HCT116 (cell line): ENCODE measurements around the gene RAI14. TPM values are rescaled to one million over a fixed set of nuclear protein-coding genes. Genes with fewer than 3 reads are reported as not detected.
A peak's percentile ranks its signal among the peaks of the same experiment; 100 is the strongest.

ENCODE experiments used
- ATAC-seq: fragments of 200-7000 bp; cut with Tn5 transposase; 2 replicates; pipeline ENCODE4 v1.9.1; 2020; ENCODE audit warnings: mild to moderate bottlenecking, moderate library complexity
- BruUV-seq: library from RNA; stranded (reverse); fragments of 400-500 nt; replicated peaks from 2 replicates; lab custom pipeline; 2021; lab: Mats Ljungman, UMichigan
- CTCF ChIA-PET: fragments of 300-600 bp; sonication (Branson Sonifier 250); formaldehyde crosslinking; loops from one replicate; lab custom pipeline; 2021; ENCODE audit warnings: antibody characterized with exemption; lab: Charles Lee
- POLR2A ChIA-PET: fragments of 300-600, 350-600 bp; sonication (Branson Sonifier 250); formaldehyde crosslinking; loops from one replicate; lab custom pipeline; 2021; ENCODE audit warnings: antibody characterized with exemption; lab: Charles Lee
- RAD21 ChIA-PET, 2 experiments: fragments of 300-600 bp; sonication (Branson Sonifier 250); formaldehyde crosslinking; loops; one replicate each; lab custom pipeline; 2023; ENCODE audit warnings: low total read pairs in 2 of 2; ENCODE audit not compliant: uncharacterized antibody in 2 of 2, unreplicated experiment in 2 of 2, low non-redundant PET in 1 of 2; lab: Charles Lee
- DNase-seq: peaks from one replicate; pipeline ENCODE4 v3.0.0-alpha.2; 2010; ENCODE audit warnings: low read depth, low spot score
- H2AFZ ChIP-seq: fragments of 200-600 bp; shearing (Covaris generic), sonication (generic); 2 replicates; pipeline ENCODE4 v1.6.1; 2017; ENCODE audit warnings: low read depth, mixed run types, mixed read lengths, antibody characterized with exemption, low read length; ENCODE audit not compliant: poor library complexity, severe bottlenecking
- H3K27ac ChIP-seq: 2 replicates; pipeline ENCODE4 v1.5.1; 2012; ENCODE audit warnings: low read depth, low read length
- H3K27me3 ChIP-seq: fragments of 200-600 bp; sonication (generic); 2 replicates; pipeline ENCODE4 v1.6.1; 2016; ENCODE audit warnings: mixed run types, low read length, mixed read lengths; ENCODE audit not compliant: insufficient read depth
- H3K36me3 ChIP-seq, 2 experiments: fragments of 200-500 bp in 1 of 2; fragments of 200-600 bp in 1 of 2; sonication (Bioruptor generic) in 1 of 2; sonication (generic) in 1 of 2; 2 replicates each; pipeline versions ENCODE4 v1.5.1 to v1.6.1; 2014 to 2016; ENCODE audit warnings: low read length in 2 of 2, inconsistent platforms in 1 of 2, mixed read lengths in 1 of 2, mixed run types in 1 of 2; ENCODE audit not compliant: insufficient read depth in 2 of 2, control insufficient read depth in 1 of 2
- H3K4me1 ChIP-seq, 2 experiments: fragments of 200-600 bp in 1 of 2; sonication (generic) in 1 of 2; 2 replicates each; pipeline versions ENCODE4 v1.5.1 to v1.6.1; 2012 to 2017; ENCODE audit warnings: low read length in 2 of 2, inconsistent platforms in 1 of 2, mild to moderate bottlenecking in 1 of 2, mixed read lengths in 1 of 2, mixed run types in 1 of 2, moderate library complexity in 1 of 2; ENCODE audit not compliant: insufficient read depth in 2 of 2, control insufficient read depth in 1 of 2
- H3K4me2 ChIP-seq: fragments of 200-600 bp; sonication (generic); 2 replicates; pipeline ENCODE4 v1.6.1; 2017; ENCODE audit warnings: mixed run types, low read length, mixed read lengths
- H3K4me3 ChIP-seq, 2 experiments: fragments of 200-600 bp in 1 of 2; sonication (generic) in 1 of 2; replicated peaks in 1 of 2; 2 replicates each; pipeline ENCODE4 v1.5.1; 2011 to 2016; ENCODE audit warnings: low read length in 2 of 2, control low read depth in 1 of 2, low read depth in 1 of 2, mild to moderate bottlenecking in 1 of 2, mixed read lengths in 1 of 2, mixed run types in 1 of 2
- H3K79me2 ChIP-seq: fragments of 200-600 bp; sonication (generic); 2 replicates; pipeline ENCODE4 v1.6.1; 2017; ENCODE audit warnings: mild to moderate bottlenecking, mixed run types, low read length, moderate library complexity, mixed read lengths; ENCODE audit not compliant: insufficient read depth
- H3K9ac ChIP-seq: fragments of 200-600 bp; sonication (generic); 2 replicates; pipeline ENCODE4 v1.6.1; 2016; ENCODE audit warnings: low read length, mixed read lengths
- H3K9me2 ChIP-seq: fragments of 200-600 bp; sonication (generic), shearing (Covaris generic); 2 replicates; pipeline ENCODE4 v1.6.1; 2017; ENCODE audit warnings: mixed run types, mild to moderate bottlenecking, moderate library complexity; ENCODE audit not compliant: insufficient read depth
- H3K9me3 ChIP-seq, 2 experiments: fragments of 200-500 bp in 1 of 2; fragments of 200-600 bp in 1 of 2; sonication (Bioruptor generic) in 1 of 2; sonication (generic) in 1 of 2; 2 replicates each; pipeline ENCODE4 v1.6.1; 2014 to 2017; ENCODE audit warnings: low read length in 2 of 2, mixed read lengths in 2 of 2, inconsistent platforms in 1 of 2, low read depth in 1 of 2, mild to moderate bottlenecking in 1 of 2, mixed run types in 1 of 2, moderate library complexity in 1 of 2; ENCODE audit not compliant: control insufficient read depth in 1 of 2, insufficient read depth in 1 of 2
- H4K20me1 ChIP-seq: fragments of 200-600 bp; sonication (generic), shearing (Covaris generic); 2 replicates; pipeline ENCODE4 v1.6.1; 2017; ENCODE audit warnings: mixed run types, mild to moderate bottlenecking, moderate library complexity; ENCODE audit not compliant: insufficient read depth
- CTCF ChIP-seq, 3 experiments: fragments of 200-600 bp in 1 of 3; sonication (generic) in 1 of 3; IDR thresholded peaks in 2 of 3; conservative IDR thresholded peaks in 1 of 3; 2 replicates each; pipeline ENCODE4 v1.5.1; 2012 to 2017; ENCODE audit warnings: low read depth in 2 of 3, low read length in 2 of 3, antibody characterized with exemption in 1 of 3, borderline replicate concordance in 1 of 3, control low read depth in 1 of 3, mild to moderate bottlenecking in 1 of 3, mixed read lengths in 1 of 3, mixed run types in 1 of 3, moderate library complexity in 1 of 3; ENCODE audit not compliant: insufficient read depth in 1 of 3
- EGR1 ChIP-seq: IDR thresholded peaks from 2 replicates; pipeline ENCODE4 v1.6.1; 2012; ENCODE audit warnings: low read depth
- EZH2 ChIP-seq: fragments of 200-600 bp; sonication (generic); IDR thresholded peaks from 2 replicates; pipeline ENCODE4 v1.6.1; 2017; ENCODE audit warnings: antibody characterized with exemption, mixed run types
- FOSL1 ChIP-seq: IDR thresholded peaks from 2 replicates; pipeline ENCODE4 v1.6.1; 2012; ENCODE audit warnings: low read depth
- MAX ChIP-seq: IDR thresholded peaks from 2 replicates; pipeline ENCODE4 v1.6.1; 2012
- POLR2A ChIP-seq: IDR thresholded peaks from 2 replicates; pipeline ENCODE4 v1.7.0; 2011; ENCODE audit warnings: borderline replicate concordance; ENCODE audit not compliant: insufficient read depth, insufficient read length; ENCODE audit errors: extremely low read depth
- POLR2AphosphoS5 ChIP-seq: IDR thresholded peaks from 2 replicates; pipeline ENCODE4 v1.6.1; 2011; ENCODE audit warnings: mild to moderate bottlenecking, low read depth, low read length, moderate library complexity
- REST ChIP-seq: IDR thresholded peaks from 2 replicates; pipeline ENCODE4 v1.6.1; 2012; ENCODE audit warnings: low read depth
- SP1 ChIP-seq: IDR thresholded peaks from 2 replicates; pipeline ENCODE4 v1.6.1; 2012; ENCODE audit warnings: low read depth
- SRF ChIP-seq: IDR thresholded peaks from 2 replicates; pipeline ENCODE4 v1.6.1; 2012; ENCODE audit warnings: low read depth
- TCF7L2 ChIP-seq: IDR thresholded peaks from 2 replicates; pipeline ENCODE4 v1.7.0; 2011; ENCODE audit warnings: borderline replicate concordance, inconsistent platforms; ENCODE audit not compliant: insufficient read depth, insufficient read length; ENCODE audit errors: extremely low read depth
- ZBTB33 ChIP-seq: IDR thresholded peaks from 2 replicates; pipeline ENCODE4 v1.6.1; 2011; ENCODE audit warnings: mild to moderate bottlenecking, low read length, moderate library complexity; ENCODE audit not compliant: insufficient replicate concordance; ENCODE audit errors: extremely low read depth
- ZFX ChIP-seq: fragments of 450-650 bp; IDR thresholded peaks from 2 replicates; pipeline ENCODE4 v1.6.1; 2017
- intact Hi-C: fragments of 100-400 bp; cut with micrococcal nuclease; formaldehyde crosslinking; loops from 2 replicates; pipeline ENCODE4 v1.10.0; 2022
- total RNA-seq: library from RNA; stranded (reverse); gene quantifications from one replicate; pipeline ENCODE4 v1.2.1, GENCODE V29; 2021; ENCODE audit not compliant: unreplicated experiment

The RAI14 gene
- total RNA-seq, 1 experiment from 2014 or later: 47.9 TPM

- ATAC-seq (no peak), DNase-seq (no peak)
- no peak overlapping the region for H3K27ac ChIP-seq
- no peaks in the 10 kb centered on the region; a peak in 2 of 4 replicates for H3K36me3 ChIP-seq
- H3K9me3 ChIP-seq: no peaks in the 10 kb centered on the region
- H3K4me3 ChIP-seq: no peak overlapping the region
- no peak overlapping the region for H3K9ac ChIP-seq
- H3K4me1 ChIP-seq: peaks cover 22 to 25% of the 10 kb centered on the region in 2 experiments
- ChIA-PET RAD21 (no interaction called here), CTCF (no interaction called here), POLR2A (no interaction called here)
- no peaks in the 10 kb centered on the region for H4K20me1 ChIP-seq
- peaks cover 25% of the 10 kb centered on the region for H3K79me2 ChIP-seq
- H3K9me2 ChIP-seq: no peaks in the 10 kb centered on the region
- TF ChIP-seq SP1 (no peak), ZFX (no peak), POLR2A (no peak)
- intact Hi-C loops: no loop called here
- H2AFZ ChIP-seq: no peak overlapping the region
- BruUV-seq: TSS peak; percentile 14
- no peaks in the 10 kb centered on the region for H3K27me3 ChIP-seq
- no peak overlapping the region for H3K4me2 ChIP-seq
Measured at GRCh38 chr5:34690301-34690700, 34.2 kb downstream of the RAI14 start.

GRCh38 chr5:34690898-34691297, 34.8 kb downstream of the RAI14 start:
- no peaks in the 10 kb centered on the region for H3K27me3 ChIP-seq
- H3K9me3 ChIP-seq: no peaks in the 10 kb centered on the region
- H3K27ac ChIP-seq: no peak overlapping the region
- POLR2A ChIA-PET: no interaction called here
- no peak overlapping the region for H3K9ac ChIP-seq
- H3K9me2 ChIP-seq: no peaks in the 10 kb centered on the region
- BruUV-seq: no TSS peak
- ATAC-seq: no peak
- RAD21 ChIA-PET: no interaction called here
- intact Hi-C loops: no loop called here
- H2AFZ ChIP-seq: no peak overlapping the region
- H3K4me1 ChIP-seq: peaks cover 19% of the 10 kb centered on the region in 2 experiments
- no peak overlapping the region for H3K4me3 ChIP-seq
- H4K20me1 ChIP-seq: no peaks in the 10 kb centered on the region
- H3K4me2 ChIP-seq: no peak overlapping the region
- peaks cover 21% of the 10 kb centered on the region for H3K79me2 ChIP-seq
- H3K36me3 ChIP-seq: no peaks in the 10 kb centered on the region; a peak in 2 of 4 replicates
- no peak for DNase-seq
- CTCF ChIA-PET: no interaction called here
- TF ChIP-seq EGR1 (no peak), REST (no peak), CTCF (IDR thresholded peaks at IDR 0.05 in 2 of 3, conservative IDR thresholded peaks at IDR 0.05 in 1 of 3; ENCODE audit: borderline replicate concordance in 1 of 3, insufficient read depth in 1 of 3, low read depth in 2 of 3, low read length in 2 of 3) (no peak), ZFX (no peak), SRF (no peak), TCF7L2 (no peak), MAX (no peak), ZBTB33 (no peak), EZH2 (no peak), POLR2A (no peak), FOSL1 (no peak), POLR2AphosphoS5 (no peak)
